Raji (cell line): ENCODE measurements around the gene KRTAP4-11.
"Not testable (repeated sequence)": the region's sequence is repeated elsewhere in the genome, so short reads cannot be mapped to it uniquely, and the experiment has no call there.

ENCODE experiments used
- POLR2A ChIP-seq: IDR thresholded peaks from 2 replicates; pipeline ENCODE4 v1.6.1; 2011; ENCODE audit warnings: low read depth, low read length, control low read depth; ENCODE audit not compliant: insufficient read depth

KRTAP4-11 gene

DNA sequence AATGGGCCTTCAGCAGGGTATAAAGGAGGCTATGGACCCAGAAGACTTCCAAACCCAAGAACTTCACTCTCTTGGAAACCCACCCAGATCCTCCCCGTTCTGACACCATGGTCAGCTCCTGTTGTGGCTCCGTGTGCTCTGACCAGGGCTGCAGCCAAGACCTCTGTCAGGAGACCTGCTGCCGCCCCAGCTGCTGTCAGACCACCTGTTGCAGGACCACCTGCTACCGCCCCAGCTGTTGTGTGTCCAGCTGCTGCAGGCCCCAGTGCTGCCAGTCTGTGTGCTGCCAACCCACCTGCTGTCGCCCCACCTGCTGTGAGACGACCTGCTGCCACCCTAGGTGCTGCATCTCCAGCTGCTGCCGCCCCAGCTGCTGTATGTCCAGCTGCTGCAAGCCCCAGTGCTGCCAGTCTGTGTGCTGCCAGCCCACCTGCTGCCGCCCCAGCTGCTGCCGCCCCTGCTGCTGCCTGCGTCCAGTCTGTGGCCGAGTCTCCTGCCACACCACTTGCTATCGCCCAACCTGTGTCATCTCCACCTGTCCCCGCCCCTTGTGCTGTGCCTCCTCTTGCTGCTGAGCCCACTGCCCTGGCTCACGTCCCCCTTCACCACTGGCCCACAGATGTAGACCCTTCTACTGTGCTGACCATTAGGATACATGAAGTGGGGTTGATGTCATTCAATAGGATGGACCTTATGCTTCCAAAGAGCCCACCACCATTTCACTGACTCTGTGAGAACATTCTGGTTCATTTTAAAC lies 33.9 kb downstream of the KRTAP4-11 start, which contains the start of gene KRTAP4-7:
KRTAP4-7 (plus strand) TSS at position 51 of the 757 bp plus-strand sequence; CDS start at position 108, 57 bp downstream.
- TF ChIP-seq POLR2A: not testable (repeated sequence)

DNA sequence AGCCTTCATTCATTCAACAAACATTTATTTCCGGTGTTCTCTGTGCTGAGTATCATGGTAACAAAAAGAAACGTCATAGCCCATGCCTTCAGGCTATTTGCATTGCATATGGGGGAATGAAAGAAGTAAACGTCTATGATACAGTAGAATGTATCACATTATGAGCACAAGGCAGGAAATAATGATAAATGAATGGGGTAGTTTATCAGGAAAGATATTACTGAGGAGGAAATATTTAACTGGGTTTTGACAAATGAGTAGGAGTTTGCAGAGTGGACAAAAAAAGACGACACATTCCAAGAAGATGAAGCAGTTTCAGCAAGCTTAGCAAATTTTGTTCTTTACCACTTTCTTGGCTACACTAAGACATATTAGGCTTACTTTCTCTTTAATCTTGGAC lies 35.5 kb downstream of the KRTAP4-11 start:
- TF ChIP-seq POLR2A: no peak

DNA sequence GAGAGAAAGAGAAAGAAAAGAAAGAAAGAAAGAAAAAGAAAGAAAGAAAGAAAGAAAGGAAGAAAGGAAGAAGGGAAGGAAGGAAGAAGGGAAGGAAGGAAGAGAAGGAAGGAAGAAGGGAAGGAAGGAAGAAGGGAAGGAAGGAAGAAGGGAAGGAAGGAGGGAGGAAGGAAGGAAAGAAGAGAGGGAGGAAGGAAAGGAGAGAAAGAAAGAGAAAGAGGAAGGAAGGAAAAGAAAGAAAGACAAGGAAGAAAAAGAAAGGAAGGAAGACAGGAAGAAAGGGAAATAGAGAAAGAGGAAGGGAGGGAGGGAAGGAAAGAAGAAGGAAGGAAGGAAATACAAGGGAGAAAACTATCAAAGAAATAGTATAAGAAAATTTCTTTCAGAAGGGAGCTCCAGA lies 41.4 kb downstream of the KRTAP4-11 start:
- no peak for TF ChIP-seq POLR2A

DNA sequence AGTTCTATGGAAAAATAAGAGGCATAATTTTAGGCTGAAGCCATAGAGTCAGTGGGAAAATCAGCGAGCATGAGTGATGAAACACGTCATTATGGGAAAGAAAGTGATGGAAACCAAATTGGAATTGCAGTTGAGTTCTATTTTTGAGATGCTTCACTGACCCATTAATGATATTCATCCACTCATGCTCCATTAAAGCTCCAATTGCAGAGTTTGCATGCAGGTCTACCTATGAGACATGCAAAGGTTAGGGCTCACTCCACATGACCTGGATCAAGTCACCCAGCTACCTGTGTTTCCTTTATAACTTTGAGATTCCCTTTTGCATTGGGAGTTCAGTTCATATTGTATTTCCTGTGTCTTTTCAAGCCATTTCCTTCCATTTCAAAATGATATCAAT lies 44.5 kb downstream of the KRTAP4-11 start:
- no peak for TF ChIP-seq POLR2A

DNA sequence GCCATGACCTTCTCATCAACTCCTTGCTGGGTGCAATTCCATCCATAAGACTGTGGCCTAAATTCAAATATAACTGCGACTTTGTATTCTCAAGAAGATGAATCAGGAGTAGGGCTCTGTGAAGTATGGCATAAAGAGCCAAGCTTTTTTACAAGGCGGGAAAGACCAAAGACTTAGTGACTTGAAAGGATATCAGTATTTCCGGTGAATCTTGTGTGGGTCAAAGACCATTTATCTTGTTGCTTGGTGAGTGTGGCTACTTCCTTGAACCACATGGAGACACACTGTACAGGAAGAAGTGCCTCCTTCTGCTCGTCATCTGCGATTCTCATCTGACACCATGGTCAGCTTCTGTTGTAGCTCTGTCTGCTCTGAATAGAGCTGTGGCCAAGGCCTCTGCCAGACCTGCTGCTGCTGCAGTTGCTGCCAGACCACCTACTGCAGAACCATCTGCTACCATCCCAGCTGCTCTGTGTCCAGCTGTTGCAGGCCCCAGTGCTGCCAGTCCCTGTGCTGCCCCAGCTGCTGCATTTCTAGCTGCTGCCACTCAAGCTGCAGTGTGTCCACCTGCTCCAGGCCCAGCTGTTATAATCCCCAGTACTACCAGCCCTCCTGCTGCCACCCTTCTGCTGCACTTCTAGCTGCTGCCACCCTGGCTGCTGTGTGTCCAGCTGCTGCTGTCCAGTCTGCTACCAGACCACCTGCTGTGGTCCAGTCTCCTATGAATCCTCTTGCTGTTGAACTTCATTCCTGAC lies 46.4 kb downstream of the KRTAP4-11 start:
- TF ChIP-seq POLR2A: no peak

DNA sequence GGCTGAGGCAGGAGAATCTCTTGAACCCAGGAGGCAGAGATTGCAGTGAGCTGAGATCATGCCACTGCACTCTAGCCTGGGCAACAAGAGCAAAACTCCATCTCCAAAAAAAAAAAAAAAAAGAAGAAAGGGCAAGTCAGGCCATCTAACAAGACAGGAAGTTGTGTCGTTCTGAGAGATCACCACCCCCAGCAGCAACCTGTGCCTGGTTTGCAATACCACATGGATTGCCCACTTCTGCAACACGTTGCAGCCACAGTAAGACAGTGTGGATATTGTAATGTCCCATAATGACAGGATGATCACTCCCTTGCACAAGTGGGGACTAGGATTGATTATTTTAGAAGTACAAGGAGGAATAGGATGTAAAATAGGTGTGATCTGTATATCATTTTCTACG lies 49.1 kb downstream of the KRTAP4-11 start:
- TF ChIP-seq POLR2A: no peak

DNA sequence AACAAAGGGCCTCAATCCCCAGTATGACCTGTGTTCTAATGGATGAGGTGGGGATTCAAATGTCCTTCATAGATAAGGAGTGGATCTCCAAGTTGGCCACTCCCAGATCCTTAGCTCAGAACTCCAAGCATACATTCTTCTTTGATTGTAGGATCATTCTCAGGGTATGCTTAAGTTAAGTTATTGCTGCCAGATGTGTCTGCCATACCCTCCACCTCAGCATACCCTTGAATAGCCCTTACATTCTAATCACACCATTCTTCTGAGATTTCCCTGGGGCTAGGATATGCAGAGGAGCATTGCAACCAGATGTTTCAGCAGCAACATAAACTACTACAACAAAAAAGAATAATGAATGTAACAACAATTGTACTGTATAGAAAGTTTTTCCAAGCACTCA lies 50.9 kb downstream of the KRTAP4-11 start:
- TF ChIP-seq POLR2A: no peak
